Mesenchymal stem cell (in vitro differentiated cells and primary cell): ENCODE results near the gene MICAL3.

Source experiments
- DNase-seq: peaks from one replicate; pipeline ENCODE4 v3.0.0-alpha.2; 2013
- H2AFZ ChIP-seq: one replicate; pipeline ENCODE4 v1.6.1; 2013; ENCODE audit warnings: low read depth, mild to moderate bottlenecking, control low read depth, inconsistent platforms, low read length, moderate library complexity
- H2AK5ac ChIP-seq: 2 replicates; pipeline ENCODE4 v1.6.1; 2013; ENCODE audit warnings: low read length, moderate library complexity, mild to moderate bottlenecking, inconsistent platforms; ENCODE audit not compliant: severe bottlenecking
- H2BK120ac ChIP-seq: one replicate; pipeline ENCODE4 v1.6.1; 2013; ENCODE audit warnings: low read depth, mild to moderate bottlenecking, inconsistent platforms, low read length, moderate library complexity
- H2BK12ac ChIP-seq, 2 experiments: one replicate each; pipeline ENCODE4 v1.6.1; 2013; ENCODE audit warnings: inconsistent platforms in 2 of 2, low read length in 2 of 2, mild to moderate bottlenecking in 2 of 2, moderate library complexity in 2 of 2, control low read depth in 1 of 2
- H2BK15ac ChIP-seq: one replicate; pipeline ENCODE4 v1.6.1; 2013; ENCODE audit warnings: mild to moderate bottlenecking, low read depth, inconsistent platforms; ENCODE audit not compliant: poor library complexity, severe bottlenecking
- H2BK5ac ChIP-seq: 2 replicates; pipeline ENCODE4 v1.6.1; 2013; ENCODE audit warnings: low read depth, mild to moderate bottlenecking, low read length, control low read depth, inconsistent platforms; ENCODE audit not compliant: poor library complexity, severe bottlenecking
- H3K14ac ChIP-seq, 2 experiments: one replicate each; pipeline ENCODE4 v1.6.1; 2013; ENCODE audit warnings: inconsistent platforms in 2 of 2, low read length in 2 of 2, control low read depth in 1 of 2, mild to moderate bottlenecking in 1 of 2, moderate library complexity in 1 of 2
- H3K18ac ChIP-seq, 2 experiments: one replicate each; pipeline ENCODE4 v1.6.1; 2013; ENCODE audit warnings: inconsistent platforms in 2 of 2, low read length in 2 of 2, control low read depth in 1 of 2, low read depth in 1 of 2, mild to moderate bottlenecking in 1 of 2
- H3K23ac ChIP-seq, 2 experiments: one replicate each; pipeline ENCODE4 v1.6.1; 2013; ENCODE audit warnings: inconsistent platforms in 2 of 2, low read length in 2 of 2, mild to moderate bottlenecking in 2 of 2, moderate library complexity in 2 of 2, control low read depth in 1 of 2
- H3K27ac ChIP-seq: 2 replicates; pipeline ENCODE4 v1.5.1; 2013; ENCODE audit warnings: mild to moderate bottlenecking, moderate library complexity, low read length, control low read depth, inconsistent platforms; ENCODE audit not compliant: poor library complexity, severe bottlenecking
- H3K27me3 ChIP-seq, 2 experiments: 2 replicates each; pipeline versions ENCODE4 v1.6.1 to v1.7.0; 2013; ENCODE audit warnings: low read length in 2 of 2, mild to moderate bottlenecking in 2 of 2, moderate library complexity in 2 of 2, control low read depth in 1 of 2, inconsistent platforms in 1 of 2; ENCODE audit not compliant: control insufficient read depth in 1 of 2, insufficient read depth in 1 of 2
- H3K36me3 ChIP-seq, 2 experiments: 2 replicates each; pipeline versions ENCODE4 v1.6.1 to v1.7.0; 2013; ENCODE audit warnings: low read length in 2 of 2, control low read depth in 1 of 2, inconsistent platforms in 1 of 2, low read depth in 1 of 2, mild to moderate bottlenecking in 1 of 2; ENCODE audit not compliant: insufficient read depth in 2 of 2, control insufficient read depth in 1 of 2
- H3K4ac ChIP-seq, 2 experiments: one replicate each; pipeline ENCODE4 v1.6.1; 2013; ENCODE audit warnings: inconsistent platforms in 2 of 2, low read length in 2 of 2, mild to moderate bottlenecking in 2 of 2, moderate library complexity in 2 of 2, control low read depth in 1 of 2, low read depth in 1 of 2
- H3K4me1 ChIP-seq: 2 replicates; pipeline ENCODE4 v1.6.1; 2013; ENCODE audit warnings: low read depth, low read length, control low read depth; ENCODE audit not compliant: control insufficient read depth, insufficient read depth
- H3K4me2 ChIP-seq: 2 replicates; pipeline ENCODE4 v1.6.1; 2013; ENCODE audit warnings: low read length, mild to moderate bottlenecking, inconsistent platforms; ENCODE audit not compliant: poor library complexity, severe bottlenecking
- H3K4me3 ChIP-seq, 2 experiments: 2 replicates each; pipeline versions ENCODE4 v1.5.1 to v1.7.0; 2013; ENCODE audit warnings: low read length in 2 of 2, mild to moderate bottlenecking in 2 of 2, control low read depth in 1 of 2, low read depth in 1 of 2; ENCODE audit not compliant: insufficient read depth in 1 of 2
- H3K79me1 ChIP-seq: replicated peaks from 2 replicates; pipeline ENCODE4 v1.6.1; 2013; ENCODE audit warnings: mild to moderate bottlenecking, control low read depth, low read length, inconsistent platforms; ENCODE audit not compliant: poor library complexity, severe bottlenecking
- H3K9ac ChIP-seq: 2 replicates; pipeline ENCODE4 v1.7.0; 2013; ENCODE audit warnings: mild to moderate bottlenecking, low read length, moderate library complexity
- H3K9me3 ChIP-seq: 2 replicates; pipeline ENCODE4 v1.7.0; 2013; ENCODE audit warnings: mild to moderate bottlenecking, low read length; ENCODE audit not compliant: control insufficient read depth
- H4K8ac ChIP-seq: one replicate; pipeline ENCODE4 v1.6.1; 2013; ENCODE audit warnings: inconsistent platforms, mild to moderate bottlenecking, low read length, moderate library complexity
- H4K91ac ChIP-seq: one replicate; pipeline ENCODE4 v1.6.1; 2013; ENCODE audit warnings: mild to moderate bottlenecking, low read length, inconsistent platforms
- WGBS: methylation state at CpG from one replicate; pipeline ENCODE4 v1.1.7; 2013; ENCODE audit warnings: mixed read lengths; 5-methylcytosine and 5-hydroxymethylcytosine counted together

The MICAL3 gene

GRCh38 chr22:17794726-17795542 is 229.4 kb downstream of the MICAL3 start:
- H3K9me3 ChIP-seq, result no peaks in the 10 kb centered on the region
- peaks cover 16% of the 10 kb centered on the region for H3K79me1 ChIP-seq
- H2AK5ac ChIP-seq, result no peak overlapping the region
- H3K4me3 ChIP-seq, result no peak overlapping the region
- no peak overlapping the region for H3K23ac ChIP-seq
- H2BK120ac ChIP-seq, result no peak overlapping the region
- no peak overlapping the region for H4K91ac ChIP-seq
- H4K8ac ChIP-seq, result no peak overlapping the region
- no peak overlapping the region for H2BK15ac ChIP-seq
- no peak overlapping the region for H2BK5ac ChIP-seq
- no peaks in the 10 kb centered on the region for H3K27me3 ChIP-seq
- no peak overlapping the region for H3K4ac ChIP-seq
- H3K4me2 ChIP-seq, result no peak overlapping the region
- H2AFZ ChIP-seq, result no peak overlapping the region
- no peak overlapping the region for H2BK12ac ChIP-seq
- H3K36me3 ChIP-seq, result peaks cover 24 to 74% of the 10 kb centered on the region in 2 experiments
- H3K18ac ChIP-seq, result no peak overlapping the region
- H3K14ac ChIP-seq, result no peak overlapping the region
- H3K9ac ChIP-seq, result no peak overlapping the region
- no peaks in the 10 kb centered on the region for H3K4me1 ChIP-seq
- no peak overlapping the region for H3K27ac ChIP-seq
- WGBS, result 95% methylated on average over 24 of the region's 25 CpGs
- no peak for DNase-seq

DNA sequence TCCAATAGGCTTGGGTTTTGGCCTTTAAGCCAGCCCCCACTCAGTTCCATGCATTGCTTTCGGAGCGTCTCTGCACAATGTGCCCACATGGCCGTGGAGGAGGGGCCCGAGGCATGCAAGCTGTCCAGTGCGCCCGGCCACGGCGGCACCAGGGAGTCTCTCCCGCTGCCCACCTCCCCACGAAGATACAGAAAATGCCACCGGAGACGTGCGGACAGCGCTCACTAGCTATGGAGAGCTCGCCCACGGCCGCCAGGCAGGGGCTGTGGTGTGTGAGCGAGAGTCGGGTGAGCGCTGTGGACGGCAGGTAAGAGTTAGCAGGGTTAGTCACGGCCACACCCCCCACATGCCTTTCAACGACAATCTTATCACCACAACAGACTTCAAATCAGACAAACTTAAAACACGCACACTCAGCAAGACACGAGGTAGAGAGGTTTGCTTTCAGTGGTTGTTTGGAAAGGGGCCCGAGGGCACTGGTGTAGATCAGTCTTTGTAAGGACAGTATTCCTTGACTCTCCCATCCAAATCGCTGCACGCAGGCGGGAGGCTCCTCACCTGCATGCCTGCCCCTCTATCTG is 231.4 kb downstream of the MICAL3 start:
- no peak for DNase-seq
- H3K4me2 ChIP-seq, result no peak overlapping the region
- no peak overlapping the region for H3K4ac ChIP-seq
- H2AFZ ChIP-seq, result no peak overlapping the region
- H3K9me3 ChIP-seq, result no peaks in the 10 kb centered on the region
- H3K4me3 ChIP-seq, result no peak overlapping the region
- H3K23ac ChIP-seq, result no peak overlapping the region
- no peak overlapping the region for H2AK5ac ChIP-seq
- H3K9ac ChIP-seq, result no peak overlapping the region
- H4K8ac ChIP-seq, result no peak overlapping the region
- no peaks in the 10 kb centered on the region for H3K4me1 ChIP-seq
- H3K27me3 ChIP-seq, result no peaks in the 10 kb centered on the region
- H3K18ac ChIP-seq, result no peak overlapping the region
- H3K27ac ChIP-seq, result no peak overlapping the region
- H3K36me3 ChIP-seq, result peaks cover 44 to 89% of the 10 kb centered on the region in 2 experiments
- no peak overlapping the region for H3K14ac ChIP-seq
- H2BK12ac ChIP-seq, result no peak overlapping the region
- peaks cover 16% of the 10 kb centered on the region for H3K79me1 ChIP-seq
- no peak overlapping the region for H2BK5ac ChIP-seq
- no peak overlapping the region for H2BK15ac ChIP-seq
- H4K91ac ChIP-seq, result no peak overlapping the region
- 94% methylated on average over 23 of the region's 29 CpGs for WGBS
- no peak overlapping the region for H2BK120ac ChIP-seq

GRCh38 chr22:17792299-17792698 is 232.1 kb downstream of the MICAL3 start:
- 60% methylated on average over 5 of the region's 5 CpGs for WGBS
- Histone ChIP-seq H4K8ac (no peak overlapping the region), H2BK12ac (no peak overlapping the region), H3K4me1 (no peaks in the 10 kb centered on the region), H3K79me1 (peaks cover 10% of the 10 kb centered on the region), H2BK5ac (no peak overlapping the region), H3K27me3 (no peaks in the 10 kb centered on the region), H3K27ac (no peak overlapping the region), H4K91ac (no peak overlapping the region), H2BK15ac (no peak overlapping the region), H3K9me3 (no peaks in the 10 kb centered on the region), H3K9ac (no peak overlapping the region), H3K4ac (no peak overlapping the region), H3K18ac (no peak overlapping the region), H3K4me2 (no peak overlapping the region), H3K4me3 (no peak overlapping the region), H3K36me3 (peaks cover 45 to 87% of the 10 kb centered on the region in 2 experiments), H2AFZ (no peak overlapping the region), H2AK5ac (no peak overlapping the region), H3K23ac (no peak overlapping the region), H3K14ac (no peak overlapping the region), H2BK120ac (no peak overlapping the region)
- DNase-seq, result no peak

DNA sequence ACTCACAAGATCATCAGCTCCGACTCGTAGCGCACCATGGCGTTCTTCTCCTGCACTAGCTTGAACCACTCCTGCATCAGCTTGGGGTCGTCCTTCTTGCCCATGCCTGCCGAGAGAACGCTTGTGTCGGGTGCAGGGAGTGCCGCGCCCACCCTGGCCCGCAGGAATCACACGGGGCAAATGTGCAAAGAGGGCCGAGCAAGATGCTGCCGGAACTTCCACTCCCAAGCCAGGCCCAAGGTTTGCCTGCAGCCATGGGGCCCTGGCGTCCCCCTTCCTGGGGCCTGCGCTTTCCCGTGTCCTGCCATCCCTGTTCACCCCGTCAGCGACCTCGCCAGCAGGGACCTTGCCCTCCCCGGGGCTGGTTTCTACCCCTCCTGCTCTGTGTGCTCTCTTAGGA is 233.2 kb downstream of the MICAL3 start:
- Histone ChIP-seq H3K18ac (no peak overlapping the region), H3K4ac (no peak overlapping the region), H2BK15ac (no peak overlapping the region), H4K91ac (no peak overlapping the region), H2AK5ac (no peak overlapping the region), H3K27ac (no peak overlapping the region), H2BK12ac (no peak overlapping the region), H3K4me3 (no peak overlapping the region), H2BK5ac (no peak overlapping the region), H4K8ac (no peak overlapping the region), H3K9me3 (no peaks in the 10 kb centered on the region), H3K4me2 (no peak overlapping the region), H3K23ac (no peak overlapping the region), H3K9ac (no peak overlapping the region), H3K14ac (no peak overlapping the region), H3K36me3 (peaks cover 36 to 86% of the 10 kb centered on the region in 2 experiments), H3K79me1 (peaks cover 4% of the 10 kb centered on the region), H2AFZ (no peak overlapping the region), H2BK120ac (no peak overlapping the region), H3K27me3 (no peaks in the 10 kb centered on the region), H3K4me1 (peaks cover 6% of the 10 kb centered on the region)
- WGBS, result 95% methylated on average over 21 of the region's 21 CpGs
- no peak for DNase-seq
